ENCODE data around the gene ZNF385B.

- TF ChIP-seq CTCF (IDR thresholded peaks at IDR 0.05) = no peak
- no peak for TF ChIP-seq POLR2A (IDR thresholded peaks at IDR 0.05)
These were observed 339.5 kb downstream of the ZNF385B start for GRCh38 chr2:179521944-179522343.
